Mononuclear cell (primary cell): ENCODE data around the gene HLA-DOA. TPM values are rescaled to one million over a fixed set of nuclear protein-coding genes. Genes with fewer than 3 reads are reported as not detected.

Source experiments
- H3K27me3 ChIP-seq: 2 replicates; pipeline ENCODE4 v1.6.0; 2011; ENCODE audit warnings: low read length, control low read depth; ENCODE audit not compliant: insufficient read depth
- H3K4me1 ChIP-seq: 2 replicates; pipeline ENCODE4 v1.5.1; 2011; ENCODE audit warnings: mild to moderate bottlenecking, low read length, control low read depth; ENCODE audit not compliant: insufficient read depth
- H3K4me3 ChIP-seq: 2 replicates; pipeline ENCODE4 v1.5.1; 2011; ENCODE audit warnings: mild to moderate bottlenecking, low read length, moderate library complexity
- H3K9me3 ChIP-seq: 2 replicates; pipeline ENCODE4 v1.5.1; 2011; ENCODE audit warnings: low read depth, mild to moderate bottlenecking, control low read depth, low read length
- total RNA-seq: library from RNA; depleted of rRNA; stranded (reverse); fragments of >200 nt; gene quantifications from one replicate; pipeline ENCODE4 v1.2.3, GENCODE V29; 2012

Gene HLA-DOA
- total RNA-seq, 1 donor = 16.2 TPM

GRCh38 chr6:32967151-32968091 lies 42.0 kb downstream of the HLA-DOA start:
- Histone ChIP-seq H3K27me3 (no peaks in the 10 kb centered on the region), H3K9me3 (no peaks in the 10 kb centered on the region), H3K4me1 (peaks cover 48% of the 10 kb centered on the region), H3K4me3 (peak overlapping the region; percentile 95)

GRCh38 chr6:32964776-32965175 lies 44.6 kb downstream of the HLA-DOA start:
- no peaks in the 10 kb centered on the region for H3K27me3 ChIP-seq
- no peaks in the 10 kb centered on the region for H3K9me3 ChIP-seq
- H3K4me1 ChIP-seq = peaks cover 49% of the 10 kb centered on the region
- H3K4me3 ChIP-seq = no peak overlapping the region

GRCh38 chr6:32963866-32964265 lies 45.5 kb downstream of the HLA-DOA start:
- no peaks in the 10 kb centered on the region for H3K27me3 ChIP-seq
- H3K9me3 ChIP-seq = no peaks in the 10 kb centered on the region
- H3K4me1 ChIP-seq = peaks cover 43% of the 10 kb centered on the region
- no peak overlapping the region for H3K4me3 ChIP-seq

- H3K4me3 ChIP-seq = no peak overlapping the region
- H3K4me1 ChIP-seq = peaks cover 38% of the 10 kb centered on the region
- H3K9me3 ChIP-seq = no peaks in the 10 kb centered on the region
- no peaks in the 10 kb centered on the region for H3K27me3 ChIP-seq
Measured at GRCh38 chr6:32962213-32962826, 47.1 kb downstream of the HLA-DOA start.

- Histone ChIP-seq H3K4me3 (no peak overlapping the region), H3K4me1 (peaks cover 27% of the 10 kb centered on the region), H3K9me3 (no peaks in the 10 kb centered on the region)
Measured at GRCh38 chr6:32960563-32960962, 48.8 kb downstream of the HLA-DOA start.

GRCh38 chr6:32956176-32956575 lies 53.2 kb downstream of the HLA-DOA start:
- Histone ChIP-seq H3K27me3 (no peaks in the 10 kb centered on the region), H3K4me1 (peaks cover 48% of the 10 kb centered on the region), H3K9me3 (no peaks in the 10 kb centered on the region), H3K4me3 (no peak overlapping the region)

More at GRCh38 chr6:32960563-32960962, 48.8 kb downstream of the HLA-DOA start:
- H3K27me3 ChIP-seq = no peaks in the 10 kb centered on the region

- H3K27me3 ChIP-seq = no peaks in the 10 kb centered on the region
- H3K4me1 ChIP-seq = peaks cover 58% of the 10 kb centered on the region
- H3K4me3 ChIP-seq = no peak overlapping the region
- H3K9me3 ChIP-seq = no peaks in the 10 kb centered on the region
Measured at GRCh38 chr6:32954986-32955802, 54.2 kb downstream of the HLA-DOA start.

GRCh38 chr6:32954267-32954666 lies 55.1 kb downstream of the HLA-DOA start:
- H3K4me1 ChIP-seq = peaks cover 67% of the 10 kb centered on the region
- H3K4me3 ChIP-seq = no peak overlapping the region
- no peaks in the 10 kb centered on the region for H3K27me3 ChIP-seq
- H3K9me3 ChIP-seq = no peaks in the 10 kb centered on the region

Other genes starting within 250 kb of the HLA-DOA start
- gene HLA-DQB2, start 246.1 kb downstream of the HLA-DOA start, total RNA-seq = 1.0 TPM
- 6.6 TPM for gene HLA-DOB, start 192.6 kb downstream of the HLA-DOA start, total RNA-seq
- 45.0 TPM for gene TAP2, start 170.9 kb downstream of the HLA-DOA start, total RNA-seq
- 81.4 TPM for gene PSMB8, start 165.5 kb downstream of the HLA-DOA start, total RNA-seq
- 67.2 TPM for gene TAP1, start 155.9 kb downstream of the HLA-DOA start, total RNA-seq
- gene PSMB9, start 155.4 kb downstream of the HLA-DOA start, total RNA-seq = 18.7 TPM
- 67.8 TPM for gene HLA-DMB, start 68.6 kb downstream of the HLA-DOA start, total RNA-seq
- 89.0 TPM for gene HLA-DMA, start 56.5 kb downstream of the HLA-DOA start, total RNA-seq
- 193 TPM for gene BRD2, start 41.0 kb downstream of the HLA-DOA start, total RNA-seq
- 271 TPM for gene HLA-DPA1, start 64.1 kb upstream of the HLA-DOA start, total RNA-seq
- gene HLA-DPB1, start 66.4 kb upstream of the HLA-DOA start, total RNA-seq = 166 TPM
- 0.63 TPM for gene COL11A2, start 182.9 kb upstream of the HLA-DOA start, total RNA-seq
- gene RXRB, start 191.1 kb upstream of the HLA-DOA start, total RNA-seq = 11.3 TPM
- 10.7 TPM for gene SLC39A7, start 191.3 kb upstream of the HLA-DOA start, total RNA-seq
- 6.4 TPM for gene HSD17B8, start 195.1 kb upstream of the HLA-DOA start, total RNA-seq
- gene RING1, start 198.9 kb upstream of the HLA-DOA start, total RNA-seq = 11.4 TPM